GM21825 (cell line): ENCODE data around the gene WDR18.

Experiments used
- ATAC-seq: cut with Tn5 transposase; IDR thresholded peaks from one replicate; pipeline ENCODE4 v1.9.1; 2021; ENCODE audit warnings: mild to moderate bottlenecking, moderate library complexity; ENCODE audit not compliant: unreplicated experiment

Gene WDR18

GRCh38 chr19:991174-991931 is 7.2 kb downstream of the WDR18 start:
- no peak for ATAC-seq

DNA sequence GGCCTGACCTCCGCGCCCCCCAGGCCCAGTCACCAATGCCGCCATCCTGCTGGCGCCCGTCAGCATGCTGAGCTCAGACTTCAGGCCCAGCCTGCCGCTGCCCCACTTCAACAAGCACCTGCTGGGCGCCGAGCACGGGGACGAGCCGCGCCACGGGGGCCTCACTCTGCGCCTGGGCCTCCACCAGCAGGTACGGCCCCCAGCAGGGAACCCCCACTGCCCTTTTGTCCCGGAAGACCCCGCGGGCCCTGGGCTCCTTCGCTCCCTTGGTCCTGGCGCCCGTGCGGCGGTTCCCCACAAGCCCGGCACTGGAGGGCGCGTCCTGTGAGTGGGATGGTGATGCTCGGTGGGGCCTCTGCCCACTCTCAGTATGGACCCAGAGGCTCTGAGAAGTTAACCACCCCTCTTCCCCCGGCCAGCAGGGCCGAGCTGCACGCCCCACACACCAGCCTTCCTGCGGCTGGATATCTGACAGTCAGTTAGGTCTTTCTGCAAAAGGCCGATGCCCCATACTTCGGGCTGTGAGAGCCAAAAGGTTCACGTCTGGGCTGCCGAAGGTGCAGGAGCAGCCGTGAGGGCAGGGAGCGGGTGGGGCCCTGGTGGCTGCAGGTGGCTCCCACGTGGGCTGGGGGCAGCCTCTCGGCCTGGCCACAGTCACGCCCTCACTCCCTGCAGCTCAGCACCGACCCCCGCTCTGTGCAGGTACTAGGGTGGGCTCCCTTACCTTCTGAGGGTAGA is 8.0 kb downstream of the WDR18 start:
- ATAC-seq: no peak

- ATAC-seq: no peak
Measured at GRCh38 chr19:992670-993055, 8.5 kb downstream of the WDR18 start.

DNA sequence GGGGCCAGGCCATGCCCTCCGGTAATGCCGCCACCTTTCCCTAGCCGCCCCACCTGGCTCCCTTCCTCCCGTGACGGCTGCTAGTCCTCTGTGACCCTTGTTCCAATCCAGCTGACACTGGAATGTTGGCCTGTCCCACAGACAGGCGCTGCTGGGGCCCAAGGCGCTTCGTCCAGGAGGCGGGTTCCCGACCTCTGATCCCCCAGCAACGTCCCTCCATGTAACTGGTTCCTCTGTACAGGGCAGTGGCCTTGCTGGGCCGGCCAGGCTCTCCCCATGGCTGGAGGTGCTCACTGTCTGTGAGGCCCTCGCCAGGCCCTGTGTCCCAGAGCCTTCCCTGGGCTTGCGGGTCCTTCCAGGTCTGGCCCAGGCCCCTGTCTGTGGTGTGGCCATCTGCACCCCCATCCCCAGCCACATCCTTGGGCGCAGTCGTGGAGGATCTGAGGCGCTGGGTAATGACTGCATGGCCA is 9.3 kb downstream of the WDR18 start:
- no peak for ATAC-seq

DNA sequence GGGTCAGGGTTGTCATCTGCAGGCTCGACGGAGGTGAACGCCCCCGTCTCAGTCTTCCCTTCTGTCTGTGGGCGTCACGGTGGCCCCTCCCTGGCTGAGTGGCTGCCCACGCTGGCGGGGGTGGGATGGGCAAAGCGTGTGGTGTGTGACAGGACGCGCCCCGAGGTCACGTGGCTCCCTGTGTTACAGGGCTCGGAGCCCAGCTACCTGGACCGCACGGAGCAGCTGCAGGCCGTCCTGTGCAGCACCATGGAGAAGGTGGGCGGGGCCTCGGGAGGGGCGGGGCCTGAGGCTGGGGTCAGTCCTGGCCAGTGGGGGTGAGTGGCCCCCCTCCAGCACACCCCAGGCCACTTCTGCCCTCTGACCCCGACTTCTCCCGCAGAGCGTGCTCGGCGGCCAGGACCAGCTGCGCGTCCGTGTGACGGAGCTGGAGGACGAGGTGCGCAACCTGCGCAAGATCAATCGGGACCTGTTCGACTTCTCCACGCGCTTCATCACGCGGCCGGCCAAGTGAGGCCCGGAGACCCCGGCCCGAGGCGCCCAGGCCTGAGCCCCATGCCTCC is 9.8 kb downstream of the WDR18 start:
- no peak for ATAC-seq

GRCh38 chr19:994516-994915 is 10.4 kb downstream of the WDR18 start:
- no peak for ATAC-seq

- no peak for ATAC-seq
Measured at GRCh38 chr19:995051-995827, 11.1 kb downstream of the WDR18 start.

- no peak for ATAC-seq
Measured at GRCh38 chr19:996051-996838, 12.1 kb downstream of the WDR18 start.

- ATAC-seq: no peak
Measured at GRCh38 chr19:998064-998463, 13.9 kb downstream of the WDR18 start.

- no peak for ATAC-seq
Measured at GRCh38 chr19:999379-999719, 15.2 kb downstream of the WDR18 start.

DNA sequence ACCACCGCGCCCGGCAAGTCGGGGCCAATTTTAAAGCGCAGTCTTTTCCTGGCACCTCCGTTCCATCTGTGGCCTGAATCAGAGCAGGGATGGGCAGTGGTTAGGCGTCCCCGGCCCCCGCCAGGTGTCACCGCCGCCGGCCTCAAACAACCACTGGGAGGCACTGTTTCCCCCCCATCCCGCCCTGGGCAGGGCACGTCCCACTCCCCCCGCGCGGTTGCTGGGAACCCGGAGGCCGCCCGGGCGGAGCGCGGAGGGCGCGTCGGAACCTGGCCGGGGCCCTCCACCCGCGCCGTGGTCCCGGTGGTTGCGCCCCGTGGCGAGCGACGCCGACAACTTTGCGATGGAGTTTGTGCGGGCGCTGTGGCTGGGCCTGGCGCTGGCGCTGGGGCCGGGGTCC is 15.9 kb downstream of the WDR18 start, which contains the start of gene GRIN3B:
GRIN3B (plus strand) TSS at position 325 of the 400 bp plus-strand sequence; CDS start at position 344, 19 bp downstream.
- ATAC-seq: no peak

DNA sequence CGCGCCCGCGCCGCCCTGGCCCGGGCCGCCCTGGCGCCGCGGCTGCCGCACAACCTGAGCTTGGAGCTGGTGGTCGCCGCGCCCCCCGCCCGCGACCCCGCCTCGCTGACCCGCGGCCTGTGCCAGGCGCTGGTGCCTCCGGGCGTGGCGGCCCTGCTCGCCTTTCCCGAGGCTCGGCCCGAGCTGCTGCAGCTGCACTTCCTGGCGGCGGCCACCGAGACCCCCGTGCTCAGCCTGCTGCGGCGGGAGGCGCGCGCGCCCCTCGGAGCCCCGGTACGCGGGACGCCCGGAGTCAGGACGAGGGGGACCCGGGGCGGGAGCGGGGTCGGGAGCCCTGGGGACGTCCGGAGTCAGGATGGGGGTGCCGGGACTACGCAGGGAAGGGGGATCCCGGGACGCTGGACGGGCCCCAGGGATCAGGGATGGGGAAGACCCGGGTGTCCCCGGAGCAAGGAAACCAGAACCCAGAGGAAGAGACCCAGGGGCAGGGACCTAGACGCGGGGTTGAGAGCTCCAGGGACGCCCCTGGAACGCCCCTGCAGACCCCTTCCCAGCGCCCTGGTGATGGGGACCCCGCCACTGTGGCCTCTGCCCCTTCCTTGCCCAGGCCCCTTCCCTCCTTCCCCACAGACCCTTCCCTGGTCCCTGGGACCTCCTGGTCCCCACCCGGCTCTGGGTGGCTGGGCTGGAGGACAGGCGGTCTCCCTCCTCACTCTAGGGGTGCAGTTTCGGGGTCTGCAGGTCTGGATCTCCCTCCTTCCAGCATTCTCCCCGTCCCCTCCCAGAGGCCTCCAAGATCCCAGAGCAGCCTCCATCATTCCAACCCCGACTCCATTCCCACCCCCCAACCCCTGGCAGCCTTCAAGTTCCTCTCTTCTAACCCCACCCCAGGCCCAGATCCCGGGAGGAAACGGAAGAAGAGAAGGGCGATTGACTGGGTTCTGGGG is 16.7 kb downstream of the WDR18 start:
- ATAC-seq: no peak

DNA sequence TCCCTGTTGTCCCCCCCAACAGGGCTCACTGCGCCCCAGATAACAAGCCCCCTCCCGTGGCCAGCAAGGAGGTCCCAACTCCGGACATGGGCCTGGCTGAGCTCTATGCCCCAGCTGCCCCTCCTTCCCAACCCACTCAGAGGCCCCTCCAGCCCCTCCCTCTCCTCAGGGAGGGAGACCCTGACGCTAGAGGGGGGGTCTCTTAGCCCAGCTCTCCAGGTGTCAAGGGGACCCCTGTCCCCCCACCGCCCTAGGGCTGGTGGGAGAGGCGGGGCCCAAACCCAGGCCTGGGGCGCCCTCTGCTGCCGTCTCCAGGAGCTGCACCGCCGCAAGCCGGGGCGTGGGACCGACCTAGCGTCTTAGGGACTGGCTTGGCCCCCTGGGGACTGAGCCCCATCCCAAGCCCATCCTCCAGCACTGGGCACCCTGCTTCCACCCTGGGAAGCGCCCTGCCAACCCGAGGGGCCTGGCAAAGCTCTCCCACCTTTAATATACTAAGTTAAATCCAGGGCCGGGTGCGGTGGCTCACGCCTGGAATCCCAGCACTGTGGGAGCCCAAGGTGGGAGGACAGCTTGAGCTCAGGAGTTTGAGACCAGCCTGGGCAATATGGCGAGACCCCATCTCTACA is 17.5 kb downstream of the WDR18 start:
- no peak for ATAC-seq

- ATAC-seq: no peak
Measured at GRCh38 chr19:1002600-1002999, 18.5 kb downstream of the WDR18 start.

DNA sequence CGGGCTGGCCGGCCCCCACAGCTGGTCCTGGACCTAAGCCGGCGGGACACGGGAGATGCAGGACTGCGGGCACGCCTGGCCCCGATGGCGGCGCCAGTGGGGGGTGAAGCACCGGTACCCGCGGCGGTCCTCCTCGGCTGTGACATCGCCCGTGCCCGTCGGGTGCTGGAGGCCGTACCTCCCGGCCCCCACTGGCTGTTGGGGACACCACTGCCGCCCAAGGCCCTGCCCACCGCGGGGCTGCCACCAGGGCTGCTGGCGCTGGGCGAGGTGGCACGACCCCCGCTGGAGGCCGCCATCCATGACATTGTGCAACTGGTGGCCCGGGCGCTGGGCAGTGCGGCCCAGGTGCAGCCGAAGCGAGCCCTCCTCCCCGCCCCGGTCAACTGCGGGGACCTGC is 19.1 kb downstream of the WDR18 start:
- no peak for ATAC-seq

DNA sequence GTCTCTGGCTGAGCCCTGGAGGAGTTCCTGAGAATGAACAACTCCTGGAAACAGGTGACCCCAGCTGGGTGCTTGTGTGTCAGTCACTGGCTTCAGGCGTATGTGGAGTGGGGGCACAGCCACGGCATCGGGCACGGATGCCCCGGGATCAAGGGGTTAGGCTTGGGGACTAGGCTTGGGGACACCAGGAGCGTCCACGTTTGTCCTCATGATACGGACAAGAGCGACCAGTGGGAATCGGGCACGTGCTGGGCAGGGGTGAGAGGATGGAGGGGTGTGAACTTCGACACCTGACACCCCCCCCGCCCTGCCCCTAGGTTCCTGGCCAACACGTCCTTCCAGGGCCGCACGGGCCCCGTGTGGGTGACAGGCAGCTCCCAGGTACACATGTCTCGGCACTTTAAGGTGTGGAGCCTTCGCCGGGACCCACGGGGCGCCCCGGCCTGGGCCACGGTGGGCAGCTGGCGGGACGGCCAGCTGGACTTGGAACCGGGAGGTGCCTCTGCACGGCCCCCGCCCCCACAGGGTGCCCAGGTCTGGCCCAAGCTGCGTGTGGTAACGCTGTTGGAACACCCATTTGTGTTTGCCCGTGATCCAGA is 20.2 kb downstream of the WDR18 start:
- no peak for ATAC-seq

DNA sequence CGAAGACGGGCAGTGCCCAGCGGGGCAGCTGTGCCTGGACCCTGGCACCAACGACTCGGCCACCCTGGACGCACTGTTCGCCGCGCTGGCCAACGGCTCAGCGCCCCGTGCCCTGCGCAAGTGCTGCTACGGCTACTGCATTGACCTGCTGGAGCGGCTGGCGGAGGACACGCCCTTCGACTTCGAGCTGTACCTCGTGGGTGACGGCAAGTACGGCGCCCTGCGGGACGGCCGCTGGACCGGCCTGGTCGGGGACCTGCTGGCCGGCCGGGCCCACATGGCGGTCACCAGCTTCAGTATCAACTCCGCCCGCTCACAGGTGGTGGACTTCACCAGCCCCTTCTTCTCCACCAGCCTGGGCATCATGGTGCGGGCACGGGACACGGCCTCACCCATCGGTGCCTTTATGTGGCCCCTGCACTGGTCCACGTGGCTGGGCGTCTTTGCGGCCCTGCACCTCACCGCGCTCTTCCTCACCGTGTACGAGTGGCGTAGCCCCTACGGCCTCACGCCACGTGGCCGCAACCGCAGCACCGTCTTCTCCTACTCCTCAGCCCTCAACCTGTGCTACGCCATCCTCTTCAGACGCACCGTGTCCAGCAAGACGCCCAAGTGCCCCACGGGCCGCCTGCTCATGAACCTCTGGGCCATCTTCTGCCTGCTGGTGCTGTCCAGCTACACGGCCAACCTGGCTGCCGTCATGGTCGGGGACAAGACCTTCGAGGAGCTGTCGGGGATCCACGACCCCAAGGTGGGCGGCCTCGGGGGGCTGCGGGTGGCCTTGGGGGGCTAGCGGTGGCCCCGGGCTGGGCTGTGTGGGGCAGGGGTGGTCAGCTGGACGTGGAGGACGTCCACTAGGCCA is 20.9 kb downstream of the WDR18 start:
- no peak for ATAC-seq
